ENCODE results near the gene PCSK5.

PCSK5 gene

GRCh38 chr9:75918909-75919308 is 28.4 kb downstream of the PCSK5 start:
- Histone ChIP-seq H3K4me3 (ENCODE audit: low read depth, low read length) (no peak overlapping the region), H3K27me3 (replicated peaks) (no peaks in the 10 kb centered on the region), H3K27ac (no peak overlapping the region), H3K36me3 (replicated peaks) (no peaks in the 10 kb centered on the region)
- TF ChIP-seq, protein P1, sequence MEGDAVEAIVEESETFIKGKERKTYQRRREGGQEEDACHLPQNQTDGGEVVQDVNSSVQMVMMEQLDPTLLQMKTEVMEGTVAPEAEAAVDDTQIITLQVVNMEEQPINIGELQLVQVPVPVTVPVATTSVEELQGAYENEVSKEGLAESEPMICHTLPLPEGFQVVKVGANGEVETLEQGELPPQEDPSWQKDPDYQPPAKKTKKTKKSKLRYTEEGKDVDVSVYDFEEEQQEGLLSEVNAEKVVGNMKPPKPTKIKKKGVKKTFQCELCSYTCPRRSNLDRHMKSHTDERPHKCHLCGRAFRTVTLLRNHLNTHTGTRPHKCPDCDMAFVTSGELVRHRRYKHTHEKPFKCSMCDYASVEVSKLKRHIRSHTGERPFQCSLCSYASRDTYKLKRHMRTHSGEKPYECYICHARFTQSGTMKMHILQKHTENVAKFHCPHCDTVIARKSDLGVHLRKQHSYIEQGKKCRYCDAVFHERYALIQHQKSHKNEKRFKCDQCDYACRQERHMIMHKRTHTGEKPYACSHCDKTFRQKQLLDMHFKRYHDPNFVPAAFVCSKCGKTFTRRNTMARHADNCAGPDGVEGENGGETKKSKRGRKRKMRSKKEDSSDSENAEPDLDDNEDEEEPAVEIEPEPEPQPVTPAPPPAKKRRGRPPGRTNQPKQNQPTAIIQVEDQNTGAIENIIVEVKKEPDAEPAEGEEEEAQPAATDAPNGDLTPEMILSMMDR (IDR thresholded peaks at IDR 0.05; ENCODE audit: low read depth, low read length, missing control alignments) = no peak
- in situ Hi-C loops (cut with HindIII; ENCODE audit: low pct_ligation_motif_present, low sequenced_read_pairs) = no loop called here
- DNase-seq = no peak

- TF ChIP-seq, protein P1 (IDR thresholded peaks at IDR 0.05; ENCODE audit: low read depth, low read length, missing control alignments) = no peak
- Histone ChIP-seq H3K36me3 (replicated peaks) (no peaks in the 10 kb centered on the region), H3K27ac (no peak overlapping the region), H3K4me3 (ENCODE audit: low read depth, low read length) (no peak overlapping the region), H3K27me3 (replicated peaks) (no peaks in the 10 kb centered on the region)
- DNase-seq = no peak
- in situ Hi-C loops (cut with HindIII; ENCODE audit: low pct_ligation_motif_present, low sequenced_read_pairs) = no loop called here
Observed at GRCh38 chr9:75921391-75922127, 31.1 kb downstream of the PCSK5 start.

DNA sequence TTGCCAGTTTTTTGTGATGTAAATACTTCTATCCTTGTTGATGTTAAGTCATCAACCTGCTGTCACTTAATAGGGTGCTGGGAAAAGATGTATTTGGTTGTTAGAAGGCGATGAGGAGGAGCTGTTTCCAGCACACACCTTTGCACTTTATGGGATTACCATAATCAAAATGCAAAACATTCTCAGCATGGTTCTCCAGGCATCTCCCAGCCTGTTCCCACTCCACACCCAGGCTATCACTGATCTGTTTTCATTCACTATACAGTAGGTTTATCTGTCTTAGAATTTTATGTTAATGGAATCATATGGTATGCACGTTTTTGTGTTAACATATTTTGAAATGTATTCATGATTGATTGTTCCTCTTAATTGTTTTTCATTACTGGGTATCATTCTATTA is 35.9 kb downstream of the PCSK5 start:
- no peak for DNase-seq
- no peak overlapping the region for H3K4me3 ChIP-seq (ENCODE audit: low read depth, low read length)
- H3K27me3 ChIP-seq (replicated peaks) = no peaks in the 10 kb centered on the region
- no peak overlapping the region for H3K27ac ChIP-seq
- H3K36me3 ChIP-seq (replicated peaks) = no peaks in the 10 kb centered on the region
- in situ Hi-C loops (cut with HindIII; ENCODE audit: low pct_ligation_motif_present, low sequenced_read_pairs) = no loop called here
- TF ChIP-seq, protein P1 (IDR thresholded peaks at IDR 0.05; ENCODE audit: low read depth, low read length, missing control alignments) = no peak

GRCh38 chr9:75927356-75927755 is 36.9 kb downstream of the PCSK5 start:
- TF ChIP-seq, protein P1 (IDR thresholded peaks at IDR 0.05; ENCODE audit: low read depth, low read length, missing control alignments) = no peak
- Histone ChIP-seq H3K27ac (no peak overlapping the region), H3K36me3 (replicated peaks) (no peaks in the 10 kb centered on the region), H3K27me3 (replicated peaks) (no peaks in the 10 kb centered on the region), H3K4me3 (ENCODE audit: low read depth, low read length) (no peak overlapping the region)
- in situ Hi-C loops (cut with HindIII; ENCODE audit: low pct_ligation_motif_present, low sequenced_read_pairs) = no loop called here
- no peak for DNase-seq

DNA sequence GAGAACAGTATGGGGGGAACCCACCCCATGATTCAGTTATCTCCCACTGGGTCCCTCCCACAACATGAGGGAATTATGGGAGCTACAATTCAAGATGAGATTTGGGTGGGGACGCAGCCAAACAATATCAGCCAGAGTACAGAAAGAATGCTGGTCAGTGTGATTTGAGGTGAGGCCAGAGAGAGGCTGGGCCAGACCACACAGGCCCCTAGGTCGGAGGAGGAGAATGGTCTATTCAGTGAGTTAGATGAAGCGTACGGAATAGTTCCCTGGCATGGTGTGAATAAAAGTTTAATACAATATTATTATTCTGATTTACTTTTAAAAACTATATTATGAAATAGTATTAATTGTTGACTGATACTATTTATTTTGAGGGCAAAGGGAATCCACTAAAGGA is 39.7 kb downstream of the PCSK5 start:
- Histone ChIP-seq H3K36me3 (replicated peaks) (no peaks in the 10 kb centered on the region), H3K27ac (no peak overlapping the region), H3K27me3 (replicated peaks) (no peaks in the 10 kb centered on the region), H3K4me3 (ENCODE audit: low read depth, low read length) (no peak overlapping the region)
- in situ Hi-C loops (cut with HindIII; ENCODE audit: low pct_ligation_motif_present, low sequenced_read_pairs) = no loop called here
- TF ChIP-seq, protein P1 (IDR thresholded peaks at IDR 0.05; ENCODE audit: low read depth, low read length, missing control alignments) = no peak
- no peak for DNase-seq
